ENCODE results near the gene POMT1. TPM values are rescaled to one million over a fixed set of nuclear protein-coding genes. Genes with fewer than 3 reads are reported as not detected.
"Not testable (repeated sequence)": the region's sequence is repeated elsewhere in the genome, so short reads cannot be mapped to it uniquely, and the experiment has no call there.

Gene POMT1
- total RNA-seq, 1 experiment from 2014 or later: 58.0 TPM

DNA sequence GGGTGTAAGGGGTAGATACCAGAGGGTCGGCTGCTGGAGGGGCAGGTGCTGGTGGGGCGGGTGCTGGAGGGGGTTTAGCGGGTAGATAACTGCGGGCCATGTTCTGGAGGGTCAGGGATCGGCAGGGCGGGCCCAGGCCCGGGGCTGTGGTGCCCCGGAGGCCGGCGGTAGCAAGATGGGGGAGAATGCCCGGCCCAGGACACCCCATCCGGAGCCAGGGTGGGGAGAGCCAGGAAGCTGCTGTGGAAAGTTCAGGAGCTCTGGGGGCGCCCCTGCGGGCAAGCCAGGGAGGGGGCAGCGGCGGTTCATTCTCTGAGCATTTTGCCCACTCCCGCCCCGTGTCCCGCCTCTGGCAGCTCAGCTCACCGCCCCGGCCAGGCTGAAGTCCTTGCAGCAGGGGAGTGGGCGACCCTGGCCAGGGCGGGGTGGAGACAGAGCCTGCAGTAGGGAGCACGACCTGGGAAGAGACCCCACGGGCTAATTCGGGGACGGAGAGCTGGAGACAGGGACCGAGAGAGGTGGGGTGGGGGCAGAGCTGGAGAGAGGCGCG lies 43.1 kb downstream of the POMT1 start:
- BruUV-seq (replicated peaks): no TSS peak
- DNase-seq (ENCODE audit: low read depth, low spot score) (no peak), ATAC-seq (peak; percentile 70)
- peak overlapping the region; percentile 30 to 34 for H3K4me3 ChIP-seq (ENCODE audit: low read depth in 2 of 2, low read length in 2 of 2)
- H3K9me3 ChIP-seq (ENCODE audit: control insufficient read depth, insufficient read depth, low read depth, low read length): no peaks in the 10 kb centered on the region
- CTCF ChIA-PET: interaction anchor here (0.7 kb wide), 1 partner anchor 214 kb away, joined by 4 read pairs; no protein-coding TSS in a partner anchor
- POLR2A ChIA-PET: no interaction called here
- TF ChIP-seq REST (IDR thresholded peaks at IDR 0.05; ENCODE audit: insufficient read depth in 1 of 2, low read depth in 2 of 2, low read length in 1 of 2) (no peak), SIN3A (IDR thresholded peaks at IDR 0.05; ENCODE audit: borderline replicate concordance, insufficient read depth, low read depth, low read length) (no peak), TCF7L2 (IDR thresholded peaks at IDR 0.05; ENCODE audit: low read depth, low read length) (no peak), POLR2AphosphoS5 (IDR thresholded peaks at IDR 0.05; ENCODE audit: low read depth, low read length) (no peak)
- TF ChIP-seq, protein P1, sequence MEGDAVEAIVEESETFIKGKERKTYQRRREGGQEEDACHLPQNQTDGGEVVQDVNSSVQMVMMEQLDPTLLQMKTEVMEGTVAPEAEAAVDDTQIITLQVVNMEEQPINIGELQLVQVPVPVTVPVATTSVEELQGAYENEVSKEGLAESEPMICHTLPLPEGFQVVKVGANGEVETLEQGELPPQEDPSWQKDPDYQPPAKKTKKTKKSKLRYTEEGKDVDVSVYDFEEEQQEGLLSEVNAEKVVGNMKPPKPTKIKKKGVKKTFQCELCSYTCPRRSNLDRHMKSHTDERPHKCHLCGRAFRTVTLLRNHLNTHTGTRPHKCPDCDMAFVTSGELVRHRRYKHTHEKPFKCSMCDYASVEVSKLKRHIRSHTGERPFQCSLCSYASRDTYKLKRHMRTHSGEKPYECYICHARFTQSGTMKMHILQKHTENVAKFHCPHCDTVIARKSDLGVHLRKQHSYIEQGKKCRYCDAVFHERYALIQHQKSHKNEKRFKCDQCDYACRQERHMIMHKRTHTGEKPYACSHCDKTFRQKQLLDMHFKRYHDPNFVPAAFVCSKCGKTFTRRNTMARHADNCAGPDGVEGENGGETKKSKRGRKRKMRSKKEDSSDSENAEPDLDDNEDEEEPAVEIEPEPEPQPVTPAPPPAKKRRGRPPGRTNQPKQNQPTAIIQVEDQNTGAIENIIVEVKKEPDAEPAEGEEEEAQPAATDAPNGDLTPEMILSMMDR (IDR thresholded peaks at IDR 0.05): no peak
- intact Hi-C loops (cut with micrococcal nuclease; ENCODE audit: unreplicated experiment) (no loop called here), in situ Hi-C loops (cut with HindIII; ENCODE audit: low pct_unique_long_range_greater_than_20kb, low sequenced_read_pairs) (no loop called here)
- no peaks in the 10 kb centered on the region for H3K4me1 ChIP-seq (ENCODE audit: control insufficient read depth, insufficient read depth, low read length)
- no peak overlapping the region for H3K27ac ChIP-seq (ENCODE audit: low read length)
- H3K27me3 ChIP-seq (ENCODE audit: control insufficient read depth, insufficient read depth, low read length): no peaks in the 10 kb centered on the region
- H3K36me3 ChIP-seq (ENCODE audit: control insufficient read depth, insufficient read depth, low read length): no peaks in the 10 kb centered on the region

GRCh38 chr9:131546336-131547084 lies 43.8 kb downstream of the POMT1 start:
- intact Hi-C loops (cut with micrococcal nuclease; ENCODE audit: unreplicated experiment) (no loop called here), in situ Hi-C loops (cut with HindIII; ENCODE audit: low pct_unique_long_range_greater_than_20kb, low sequenced_read_pairs) (no loop called here)
- Histone ChIP-seq H3K36me3 (ENCODE audit: control insufficient read depth, insufficient read depth, low read length) (no peaks in the 10 kb centered on the region), H3K4me3 (ENCODE audit: low read depth in 2 of 2, low read length in 2 of 2) (peak overlapping the region; percentile 30 to 43), H3K27ac (ENCODE audit: low read length) (no peak overlapping the region), H3K9me3 (ENCODE audit: control insufficient read depth, insufficient read depth, low read depth, low read length) (no peaks in the 10 kb centered on the region), H3K27me3 (ENCODE audit: control insufficient read depth, insufficient read depth, low read length) (no peaks in the 10 kb centered on the region), H3K4me1 (ENCODE audit: control insufficient read depth, insufficient read depth, low read length) (no peaks in the 10 kb centered on the region)
- ChIA-PET CTCF (interaction anchor here (0.6 to 0.7 kb wide), 2 partner anchors 13 to 214 kb away, joined by 3 to 4 read pairs; no protein-coding TSS in a partner anchor), POLR2A (interaction anchor here (0.6 kb wide), 1 partner anchor 276 kb away, joined by 8 read pairs; no protein-coding TSS in a partner anchor)
- DNase-seq (ENCODE audit: low read depth, low spot score) (no peak), ATAC-seq (peak; percentile 80)
- BruUV-seq (replicated peaks): no TSS peak
- no peak for TF ChIP-seq TCF7L2 (IDR thresholded peaks at IDR 0.05; ENCODE audit: low read depth, low read length)

- ATAC-seq; BruUV-seq (replicated peaks); H3K27ac ChIP-seq (ENCODE audit: low read length); H3K4me1 ChIP-seq (ENCODE audit: control insufficient read depth, insufficient read depth, low read length); intact Hi-C loops (cut with micrococcal nuclease; ENCODE audit: unreplicated experiment); H3K4me3 ChIP-seq (ENCODE audit: low read depth in 2 of 2, low read length in 2 of 2); H3K9me3 ChIP-seq (ENCODE audit: control insufficient read depth, insufficient read depth, low read depth, low read length); H3K36me3 ChIP-seq (ENCODE audit: control insufficient read depth, insufficient read depth, low read length); CTCF ChIA-PET; DNase-seq (ENCODE audit: low read depth, low spot score); in situ Hi-C loops (cut with HindIII; ENCODE audit: low pct_unique_long_range_greater_than_20kb, low sequenced_read_pairs); H3K27me3 ChIP-seq (ENCODE audit: control insufficient read depth, insufficient read depth, low read length); POLR2A ChIA-PET: not testable (repeated sequence)
Observed at GRCh38 chr9:131549186-131549585, 46.5 kb downstream of the POMT1 start.

- in situ Hi-C loops (cut with HindIII; ENCODE audit: low pct_unique_long_range_greater_than_20kb, low sequenced_read_pairs); BruUV-seq (replicated peaks); intact Hi-C loops (cut with micrococcal nuclease; ENCODE audit: unreplicated experiment); H3K4me1 ChIP-seq (ENCODE audit: control insufficient read depth, insufficient read depth, low read length); CTCF ChIA-PET; H3K9me3 ChIP-seq (ENCODE audit: control insufficient read depth, insufficient read depth, low read depth, low read length); H3K27ac ChIP-seq (ENCODE audit: low read length); DNase-seq (ENCODE audit: low read depth, low spot score); POLR2A ChIA-PET; H3K27me3 ChIP-seq (ENCODE audit: control insufficient read depth, insufficient read depth, low read length); ATAC-seq; H3K4me3 ChIP-seq (ENCODE audit: low read depth in 2 of 2, low read length in 2 of 2); H3K36me3 ChIP-seq (ENCODE audit: control insufficient read depth, insufficient read depth, low read length): not testable (repeated sequence)
Observed at GRCh38 chr9:131550465-131550864, 47.7 kb downstream of the POMT1 start.
